Body of pancreas (tissue), 4 donors: ENCODE results near the gene SYCE1L. TPM values are rescaled to one million over a fixed set of nuclear protein-coding genes. Genes with fewer than 3 reads are reported as not detected.
"Not testable (repeated sequence)": the region's sequence is repeated elsewhere in the genome, so short reads cannot be mapped to it uniquely, and the experiment has no call there.

Source experiments
- ATAC-seq: fragments of 150-250 bp; one replicate; pipeline ENCODE4 v1.9.1; 2016
- DNase-seq, 4 donors: peaks; one replicate each; pipeline ENCODE4 v3.0.0-alpha.2; 2019
- H3K27ac ChIP-seq, 4 donors: fragments of 200-600 bp; sonication (generic); 1 replicate in 3 of 4; 2 replicates in 1 of 4; pipeline versions ENCODE4 v1.5.1 to v1.6.1; 2016 to 2019; ENCODE audit warnings: mild to moderate bottlenecking in 1 of 4, mixed read lengths in 1 of 4, moderate library complexity in 1 of 4
- H3K27me3 ChIP-seq, 2 donors: fragments of 200-600 bp; sonication (generic); one replicate each; pipeline ENCODE4 v1.6.0; 2016; ENCODE audit warnings: mild to moderate bottlenecking in 1 of 2
- H3K36me3 ChIP-seq, 2 donors: fragments of 200-600 bp; sonication (generic); replicated peaks in 1 of 2; 2 replicates each; pipeline ENCODE4 v1.5.1; 2016; ENCODE audit warnings: low read depth in 2 of 2; ENCODE audit not compliant: insufficient read depth in 1 of 2
- H3K4me1 ChIP-seq: fragments of 200-600 bp; sonication (generic); one replicate; pipeline ENCODE4 v1.6.0; 2016
- H3K4me3 ChIP-seq, 2 donors: fragments of 200-600 bp; sonication (generic); 1 replicate in 1 of 2; 2 replicates in 1 of 2; pipeline ENCODE4 v1.5.1; 2016 to 2019
- H3K9me3 ChIP-seq, 3 donors: fragments of 200-600 bp; sonication (generic); 1 replicate in 2 of 3; 2 replicates in 1 of 3; pipeline ENCODE4 v1.5.1; 2016
- CTCF ChIP-seq, 7 experiments: fragments of 450-650 bp in 4 of 7; fragments of 200-600 bp in 3 of 7; sonication (generic) in 3 of 7; IDR thresholded peaks; one replicate each; pipeline ENCODE4 v1.5.1; 2016 to 2019; ENCODE audit warnings: antibody characterized with exemption in 7 of 7
- POLR2A ChIP-seq, 3 donors: fragments of 450-650 bp; IDR thresholded peaks; one replicate each; pipeline ENCODE4 v1.6.1; 2016; ENCODE audit warnings: antibody characterized with exemption in 3 of 3, mild to moderate bottlenecking in 2 of 3
- WGBS, 2 donors: methylation state at CpG; one replicate each; pipeline ENCODE4 v1.1.5; 2017; 5-methylcytosine and 5-hydroxymethylcytosine counted together
- intact Hi-C: fragments of 100-400 bp; cut with DNase I; formaldehyde crosslinking; loops from one replicate; pipeline ENCODE4 v1.15.1; 2023
- total RNA-seq, 2 donors: library from RNA; depleted of rRNA; stranded (reverse); fragments of >200 nt; gene quantifications; one replicate each; pipeline ENCODE4 v1.1.0, GENCODE V29; 2016

SYCE1L gene
- total RNA-seq, 2 donors from 2014 or later = 1.0 TPM; not detected in 1

GRCh38 chr16:77171745-77172635, 27.2 kb upstream of the SYCE1L start:
- Histone ChIP-seq H3K36me3 (no peaks in the 10 kb centered on the region), H3K27ac (no peak overlapping the region), H3K4me1 (no peaks in the 10 kb centered on the region), H3K4me3 (no peak overlapping the region), H3K9me3 (no peaks in the 10 kb centered on the region), H3K27me3 (no peaks in the 10 kb centered on the region)
- DNase-seq = peak; percentile 13 to 67 (median 40)
- ATAC-seq = peak; percentile 75
- WGBS, 2 donors = 35 to 47% methylated on average over 5 of the region's 5 CpGs
- intact Hi-C loops = loop anchor here (5.0 kb wide), 1 partner anchor 1385 kb away; no protein-coding TSS in a partner anchor
- TF ChIP-seq POLR2A (IDR thresholded peaks at IDR 0.05) (no peak), CTCF (IDR thresholded peaks at IDR 0.05) (peak; percentile 63 to 82 (median 73))

- DNase-seq = no peak
- Histone ChIP-seq H3K4me1 (no peaks in the 10 kb centered on the region), H3K4me3 (no peak overlapping the region), H3K36me3 (no peaks in the 10 kb centered on the region), H3K9me3 (no peaks in the 10 kb centered on the region), H3K27ac (no peak overlapping the region), H3K27me3 (no peaks in the 10 kb centered on the region)
- no peak for ATAC-seq
- intact Hi-C loops = loop anchor here (5.0 kb wide), 1 partner anchor 1386 kb away; no protein-coding TSS in a partner anchor
- TF ChIP-seq POLR2A (IDR thresholded peaks at IDR 0.05) = no peak
- TF ChIP-seq CTCF (IDR thresholded peaks at IDR 0.05) = no peak
These were observed 26.3 kb upstream of the SYCE1L start for GRCh38 chr16:77172951-77173350.

GRCh38 chr16:77183137-77183536, 16.1 kb upstream of the SYCE1L start:
- ATAC-seq = no peak
- no peak overlapping the region for H3K27ac ChIP-seq
- WGBS, 2 donors = 67 to 83% methylated on average over 1 of the region's 1 CpG

GRCh38 chr16:77186298-77186697, 12.9 kb upstream of the SYCE1L start:
- H3K4me1 ChIP-seq, DNase-seq, intact Hi-C loops, H3K27ac ChIP-seq, H3K9me3 ChIP-seq, ATAC-seq, H3K27me3 ChIP-seq, H3K36me3 ChIP-seq, H3K4me3 ChIP-seq: not testable (repeated sequence)
- 89 to 100% methylated on average over 1 of the region's 1 CpG for WGBS, 2 donors

More at GRCh38 chr16:77183137-77183536, 16.1 kb upstream of the SYCE1L start:
- no peaks in the 10 kb centered on the region for H3K9me3 ChIP-seq
- intact Hi-C loops = no loop called here
- H3K36me3 ChIP-seq = no peaks in the 10 kb centered on the region
- no peaks in the 10 kb centered on the region for H3K4me1 ChIP-seq
- H3K4me3 ChIP-seq = no peak overlapping the region
- TF ChIP-seq POLR2A (IDR thresholded peaks at IDR 0.05) (no peak), CTCF (IDR thresholded peaks at IDR 0.05) (no peak)
- no peak for DNase-seq
- no peaks in the 10 kb centered on the region for H3K27me3 ChIP-seq

GRCh38 chr16:77190190-77190477, 9.1 kb upstream of the SYCE1L start:
- no peak for ATAC-seq
- DNase-seq = no peak
- H3K4me3 ChIP-seq = peak overlapping the region; percentile 46 to 55
- peak overlapping the region; percentile 84 to 99 (median 96) for H3K27ac ChIP-seq
- intact Hi-C loops = no loop called here
- TF ChIP-seq POLR2A (IDR thresholded peaks at IDR 0.05) = no peak
- TF ChIP-seq CTCF (IDR thresholded peaks at IDR 0.05) = no peak
- peaks cover 0 to 8% of the 10 kb centered on the region in 2 donors for H3K36me3 ChIP-seq
- no peaks in the 10 kb centered on the region for H3K27me3 ChIP-seq
- 0% methylated on average over 18 to 19 of the region's 19 CpGs for WGBS, 2 donors
- H3K9me3 ChIP-seq = no peaks in the 10 kb centered on the region
- H3K4me1 ChIP-seq = peaks cover 18% of the 10 kb centered on the region
